Breast epithelium (tissue), 4 donors: ENCODE measurements around the gene SPINT1. TPM values are rescaled to one million over a fixed set of nuclear protein-coding genes. Genes with fewer than 3 reads are reported as not detected.

Source experiments
- DNase-seq, 2 donors: peaks; one replicate each; pipeline ENCODE4 v3.0.0-alpha.2; 2019; ENCODE audit warnings: low spot score in 2 of 2
- H3K27ac ChIP-seq, 2 donors: fragments of 200-600 bp; sonication (generic) in 1 of 2; one replicate each; pipeline ENCODE4 v1.5.1; 2016 to 2019; ENCODE audit warnings: mild to moderate bottlenecking in 1 of 2
- H3K27me3 ChIP-seq, 2 donors: fragments of 200-600 bp; sonication (generic) in 1 of 2; one replicate each; pipeline versions ENCODE4 v1.5.1 to v1.6.0; 2017 to 2019; ENCODE audit warnings: control low read depth in 1 of 2, mild to moderate bottlenecking in 1 of 2
- H3K36me3 ChIP-seq: fragments of 200-600 bp; one replicate; pipeline ENCODE4 v1.5.1; 2019
- H3K4me1 ChIP-seq, 2 donors: fragments of 200-600 bp; sonication (generic); one replicate each; pipeline ENCODE4 v1.5.1; 2016 to 2019; ENCODE audit warnings: control low read depth in 1 of 2
- H3K4me3 ChIP-seq, 3 donors: fragments of 200-600 bp; sonication (generic); 1 replicate in 2 of 3; 2 replicates in 1 of 3; pipeline ENCODE4 v1.5.1; 2016 to 2019; ENCODE audit warnings: mild to moderate bottlenecking in 3 of 3, moderate library complexity in 2 of 3
- H3K9me3 ChIP-seq, 2 donors: fragments of 200-600 bp; sonication (generic) in 1 of 2; one replicate each; pipeline ENCODE4 v1.5.1; 2016 to 2019; ENCODE audit warnings: control low read depth in 1 of 2
- POLR2A ChIP-seq: fragments of 450-650 bp; IDR thresholded peaks from one replicate; pipeline ENCODE4 v1.6.1; 2016; ENCODE audit warnings: antibody characterized with exemption, mild to moderate bottlenecking, moderate library complexity
- POLR2AphosphoS5 ChIP-seq, 3 donors: sonication (generic); formaldehyde crosslinking; IDR thresholded peaks; one replicate each; pipeline ENCODE4 v1.6.1; 2017; ENCODE audit warnings: antibody characterized with exemption in 3 of 3
- intact Hi-C: fragments of 100-400 bp; cut with DNase I; formaldehyde crosslinking; loops from one replicate; pipeline ENCODE4 v1.15.1; 2023; ENCODE audit warnings: low total_unique reads
- total RNA-seq, 3 donors: library from RNA; depleted of rRNA; stranded (reverse); fragments of >200 nt; gene quantifications; one replicate each; pipeline ENCODE4 v1.1.0, GENCODE V29; 2016
- TF ChIP-seq, protein P1 (sequence below), 3 donors: fragments of 450-650 bp; IDR thresholded peaks; one replicate each; pipeline ENCODE4 v1.5.1; 2016 to 2017; ENCODE audit warnings: antibody characterized with exemption in 3 of 3, mild to moderate bottlenecking in 3 of 3, moderate library complexity in 3 of 3

The SPINT1 gene, protein sequence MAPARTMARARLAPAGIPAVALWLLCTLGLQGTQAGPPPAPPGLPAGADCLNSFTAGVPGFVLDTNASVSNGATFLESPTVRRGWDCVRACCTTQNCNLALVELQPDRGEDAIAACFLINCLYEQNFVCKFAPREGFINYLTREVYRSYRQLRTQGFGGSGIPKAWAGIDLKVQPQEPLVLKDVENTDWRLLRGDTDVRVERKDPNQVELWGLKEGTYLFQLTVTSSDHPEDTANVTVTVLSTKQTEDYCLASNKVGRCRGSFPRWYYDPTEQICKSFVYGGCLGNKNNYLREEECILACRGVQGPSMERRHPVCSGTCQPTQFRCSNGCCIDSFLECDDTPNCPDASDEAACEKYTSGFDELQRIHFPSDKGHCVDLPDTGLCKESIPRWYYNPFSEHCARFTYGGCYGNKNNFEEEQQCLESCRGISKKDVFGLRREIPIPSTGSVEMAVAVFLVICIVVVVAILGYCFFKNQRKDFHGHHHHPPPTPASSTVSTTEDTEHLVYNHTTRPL
- 100 to 1,000 TPM in 1 of 3 donors, 10 to 100 TPM in 1, 1 to 10 TPM in 1; 1.8 to 134 (median 86.5) TPM for total RNA-seq

DNA sequence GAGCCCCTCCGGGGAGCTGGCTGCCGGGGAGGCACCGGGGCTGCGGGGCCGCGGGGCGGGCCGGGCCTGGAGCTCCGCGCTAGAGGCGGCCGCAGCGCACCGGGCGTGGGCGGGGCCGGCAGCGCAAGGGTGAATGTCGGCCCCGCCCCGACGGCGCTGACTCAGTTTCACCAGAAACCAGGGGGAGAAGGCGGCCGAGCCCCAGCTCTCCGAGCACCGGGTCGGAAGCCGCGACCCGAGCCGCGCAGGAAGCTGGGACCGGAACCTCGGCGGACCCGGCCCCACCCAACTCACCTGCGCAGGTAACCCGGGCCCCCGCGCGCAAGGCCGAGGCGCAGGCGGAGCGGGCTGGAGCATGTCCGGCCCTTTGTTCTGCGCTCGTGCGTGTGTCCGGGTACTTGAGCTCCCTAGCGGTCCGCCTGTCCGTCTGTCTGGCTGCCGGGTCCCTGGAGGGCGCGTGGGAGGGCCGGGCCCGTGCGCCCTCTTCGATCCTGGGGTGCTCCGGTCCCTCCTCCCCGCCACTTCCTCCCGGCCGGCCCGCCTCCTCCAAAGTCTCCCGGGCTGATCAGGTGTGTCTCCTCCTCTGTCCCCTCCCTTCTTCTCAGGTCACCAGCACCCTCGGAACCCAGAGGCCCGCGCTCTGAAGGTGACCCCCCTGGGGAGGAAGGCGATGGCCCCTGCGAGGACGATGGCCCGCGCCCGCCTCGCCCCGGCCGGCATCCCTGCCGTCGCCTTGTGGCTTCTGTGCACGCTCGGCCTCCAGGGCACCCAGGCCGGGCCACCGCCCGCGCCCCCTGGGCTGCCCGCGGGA lies at the start of gene SPINT1:
TSS of gene SPINT1 (plus strand) at position 164 of the 811 bp plus-strand sequence. CDS start at position 671, 507 bp downstream.
- H3K27ac ChIP-seq: peak within 1 kb of the TSS; percentile 94 to 96
- peak; percentile 65 to 77 for DNase-seq
- H3K27me3 ChIP-seq: no peaks in the 10 kb centered on the region
- no peaks in the 10 kb centered on the region for H3K4me1 ChIP-seq
- peak; percentile 65 for TF ChIP-seq POLR2A
- peak in 2 of 3 donors; percentile 14 to 66 for TF ChIP-seq POLR2AphosphoS5 (IDR thresholded peaks at IDR 0.05)
- TF ChIP-seq, protein P1, sequence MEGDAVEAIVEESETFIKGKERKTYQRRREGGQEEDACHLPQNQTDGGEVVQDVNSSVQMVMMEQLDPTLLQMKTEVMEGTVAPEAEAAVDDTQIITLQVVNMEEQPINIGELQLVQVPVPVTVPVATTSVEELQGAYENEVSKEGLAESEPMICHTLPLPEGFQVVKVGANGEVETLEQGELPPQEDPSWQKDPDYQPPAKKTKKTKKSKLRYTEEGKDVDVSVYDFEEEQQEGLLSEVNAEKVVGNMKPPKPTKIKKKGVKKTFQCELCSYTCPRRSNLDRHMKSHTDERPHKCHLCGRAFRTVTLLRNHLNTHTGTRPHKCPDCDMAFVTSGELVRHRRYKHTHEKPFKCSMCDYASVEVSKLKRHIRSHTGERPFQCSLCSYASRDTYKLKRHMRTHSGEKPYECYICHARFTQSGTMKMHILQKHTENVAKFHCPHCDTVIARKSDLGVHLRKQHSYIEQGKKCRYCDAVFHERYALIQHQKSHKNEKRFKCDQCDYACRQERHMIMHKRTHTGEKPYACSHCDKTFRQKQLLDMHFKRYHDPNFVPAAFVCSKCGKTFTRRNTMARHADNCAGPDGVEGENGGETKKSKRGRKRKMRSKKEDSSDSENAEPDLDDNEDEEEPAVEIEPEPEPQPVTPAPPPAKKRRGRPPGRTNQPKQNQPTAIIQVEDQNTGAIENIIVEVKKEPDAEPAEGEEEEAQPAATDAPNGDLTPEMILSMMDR (IDR thresholded peaks at IDR 0.05): no peak
- peak within 1 kb of the TSS; percentile 49 to 80 (median 68) for H3K4me3 ChIP-seq
- no peaks in the 10 kb centered on the region for H3K36me3 ChIP-seq
- intact Hi-C loops: loop anchor here (2.0 kb wide), 1 partner anchor 43 kb away; no protein-coding TSS in a partner anchor
- no peaks in the 10 kb centered on the region for H3K9me3 ChIP-seq

DNA sequence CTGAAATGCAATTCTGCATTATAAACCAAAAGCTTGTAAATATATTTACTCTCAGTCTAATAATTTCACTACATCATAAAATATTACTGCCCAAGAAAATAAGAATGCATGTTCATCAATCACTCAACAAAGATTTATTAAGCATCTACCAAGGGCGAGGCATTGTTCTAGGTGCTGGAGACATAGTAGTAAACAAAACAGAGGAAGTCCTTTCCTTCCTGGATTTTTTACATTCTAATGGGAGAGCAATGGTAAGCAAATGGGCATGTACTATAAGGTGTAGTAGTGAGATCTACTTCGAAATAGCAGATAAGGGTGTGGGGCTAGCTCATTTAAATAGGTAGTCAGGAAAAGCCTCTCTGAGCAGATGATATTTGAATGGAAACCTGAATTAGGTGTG lies 47.8 kb upstream of the SPINT1 start:
- intact Hi-C loops: no loop called here
- H3K36me3 ChIP-seq: no peaks in the 10 kb centered on the region
- no peak overlapping the region for H3K4me3 ChIP-seq
- H3K27me3 ChIP-seq: no peaks in the 10 kb centered on the region
- TF ChIP-seq, protein P1 (IDR thresholded peaks at IDR 0.05): no peak
- no peak for TF ChIP-seq POLR2A
- no peak for TF ChIP-seq POLR2AphosphoS5 (IDR thresholded peaks at IDR 0.05)
- DNase-seq: no peak
- H3K27ac ChIP-seq: peak overlapping the region; percentile 1 to 28
- H3K9me3 ChIP-seq: no peaks in the 10 kb centered on the region
- H3K4me1 ChIP-seq: peaks cover 0 to 4% of the 10 kb centered on the region in 2 donors

- Histone ChIP-seq H3K27ac (peak overlapping the region in 1 of 2 donors; percentile 1), H3K27me3 (no peaks in the 10 kb centered on the region), H3K36me3 (no peaks in the 10 kb centered on the region), H3K4me3 (no peak overlapping the region), H3K9me3 (no peaks in the 10 kb centered on the region), H3K4me1 (peaks cover 0 to 4% of the 10 kb centered on the region in 2 donors)
- intact Hi-C loops: no loop called here
- TF ChIP-seq POLR2AphosphoS5 (IDR thresholded peaks at IDR 0.05) (no peak), POLR2A (no peak)
- TF ChIP-seq, protein P1 (IDR thresholded peaks at IDR 0.05): no peak
- DNase-seq: no peak
These were observed 47.3 kb upstream of the SPINT1 start for GRCh38 chr15:40796512-40796911.

GRCh38 chr15:40799523-40799922 lies 44.3 kb upstream of the SPINT1 start:
- no peaks in the 10 kb centered on the region for H3K9me3 ChIP-seq
- no peak for TF ChIP-seq POLR2AphosphoS5 (IDR thresholded peaks at IDR 0.05)
- H3K4me3 ChIP-seq: no peak overlapping the region
- no peaks in the 10 kb centered on the region for H3K27me3 ChIP-seq
- H3K4me1 ChIP-seq: no peaks in the 10 kb centered on the region
- no peak overlapping the region for H3K27ac ChIP-seq
- intact Hi-C loops: no loop called here
- DNase-seq: no peak
- no peaks in the 10 kb centered on the region for H3K36me3 ChIP-seq

GRCh38 chr15:40803076-40803475 lies 40.8 kb upstream of the SPINT1 start:
- no peaks in the 10 kb centered on the region for H3K27me3 ChIP-seq
- H3K4me3 ChIP-seq: no peak overlapping the region
- DNase-seq: no peak
- intact Hi-C loops: no loop called here
- no peaks in the 10 kb centered on the region for H3K9me3 ChIP-seq
- peak overlapping the region in 1 of 2 donors; percentile 33 for H3K27ac ChIP-seq
- no peaks in the 10 kb centered on the region for H3K36me3 ChIP-seq
- TF ChIP-seq POLR2A: no peak
- TF ChIP-seq POLR2AphosphoS5 (IDR thresholded peaks at IDR 0.05): no peak
- TF ChIP-seq, protein P1 (IDR thresholded peaks at IDR 0.05): no peak
- H3K4me1 ChIP-seq: no peaks in the 10 kb centered on the region
